Epithelial cell of prostate (primary cell): Measurements from ENCODE around the gene WAC.

Experiments used
- DNase-seq: peaks from one replicate; pipeline ENCODE4 v3.0.0-alpha.2; 2011; ENCODE audit warnings: low read depth, low spot score
- H3K27ac ChIP-seq: fragments of 450-650 bp; 2 replicates; pipeline ENCODE4 v1.5.1; 2017; ENCODE audit warnings: mild to moderate bottlenecking

The WAC gene

GRCh38 chr10:28661035-28661434, 128.1 kb downstream of the WAC start:
- peak; percentile 10 for DNase-seq
- no peak overlapping the region for H3K27ac ChIP-seq

- no peak overlapping the region for H3K27ac ChIP-seq
- peak; percentile 27 for DNase-seq
Observed at GRCh38 chr10:28663576-28664368, 130.9 kb downstream of the WAC start.

- DNase-seq, result no peak
- H3K27ac ChIP-seq, result no peak overlapping the region
Observed at GRCh38 chr10:28664369-28664740, 131.4 kb downstream of the WAC start.

- H3K27ac ChIP-seq, result no peak overlapping the region
- DNase-seq, result no peak
Observed at GRCh38 chr10:28666751-28667467, 134.0 kb downstream of the WAC start.

- no peak overlapping the region for H3K27ac ChIP-seq
- no peak for DNase-seq
Observed at GRCh38 chr10:28668363-28669226, 135.7 kb downstream of the WAC start.

GRCh38 chr10:28669227-28670173, 136.6 kb downstream of the WAC start:
- no peak overlapping the region for H3K27ac ChIP-seq
- DNase-seq, result no peak
